Measurements from ENCODE around the gene TMEM128. TPM values are rescaled to one million over a fixed set of nuclear protein-coding genes. Genes with fewer than 3 reads are reported as not detected.

TMEM128 gene
- polyA plus RNA-seq, 1 donor (not counting 4 experiments of a cell fraction or from before 2014, with no cell fraction given), result 32.7 TPM

- no peak overlapping the region for H3K9ac ChIP-seq (ENCODE audit: control insufficient read depth, extremely low read depth, insufficient read depth, low read length)
- no peak overlapping the region for H3K4me3 ChIP-seq (ENCODE audit: control insufficient read depth in 2 of 3, extremely low read depth in 1 of 3, insufficient read depth in 2 of 3, low read depth in 1 of 3, low read length in 3 of 3)
- no peak overlapping the region for H3K27ac ChIP-seq (ENCODE audit: control insufficient read depth, insufficient read depth, low read length)
- FAIRE-seq (no peak), DNase-seq (ENCODE audit: low read depth, low spot score) (no peak)
- H4K20me1 ChIP-seq (ENCODE audit: control insufficient read depth, extremely low read depth, insufficient read depth, low read length), result no peaks in the 10 kb centered on the region
- no peaks in the 10 kb centered on the region for H3K4me1 ChIP-seq (ENCODE audit: control insufficient read depth, extremely low read depth, insufficient read depth, low read length)
- TF ChIP-seq EZH2 (IDR thresholded peaks at IDR 0.05; ENCODE audit: low read length), result no peak
- no peak for TF ChIP-seq CTCF (optimal IDR thresholded peaks at IDR 0.05 in 1 of 3, IDR thresholded peaks at IDR 0.05 in 1 of 3, conservative IDR thresholded peaks at IDR 0.05 in 1 of 3; ENCODE audit: extremely low read depth in 1 of 3, insufficient read depth in 2 of 3, low read length in 3 of 3)
- H3K36me3 ChIP-seq (ENCODE audit: control insufficient read depth in 2 of 2, extremely low read depth in 1 of 2, insufficient read depth in 2 of 2, low read length in 2 of 2), result peaks cover 28 to 43% of the 10 kb centered on the region in 2 experiments
- H2AFZ ChIP-seq (ENCODE audit: control insufficient read depth, low read length), result no peak overlapping the region
- H3K9me1 ChIP-seq (ENCODE audit: control insufficient read depth, extremely low read depth, insufficient read depth, low read length), result no peaks in the 10 kb centered on the region
- no peaks in the 10 kb centered on the region for H3K9me3 ChIP-seq (ENCODE audit: control insufficient read depth, low read depth, low read length)
- no peaks in the 10 kb centered on the region for H3K79me2 ChIP-seq (ENCODE audit: control insufficient read depth, insufficient read depth, low read length)
- no peak overlapping the region for H3K4me2 ChIP-seq (ENCODE audit: control insufficient read depth, extremely low read depth, insufficient read depth, low read depth, low read length)
- H3K27me3 ChIP-seq (ENCODE audit: control insufficient read depth, extremely low read depth, insufficient read depth, low read length), result no peaks in the 10 kb centered on the region
- dilution Hi-C loops (cut with MboI; ENCODE audit: extremely low pct_ligation_motif_present, low sequenced_read_pairs), result no loop called here
Observed at GRCh38 chr4:4277531-4277930, 29.5 kb upstream of the TMEM128 start.

GRCh38 chr4:4274226-4274625 lies 26.2 kb upstream of the TMEM128 start:
- no peak overlapping the region for H3K4me3 ChIP-seq (ENCODE audit: control insufficient read depth in 2 of 3, extremely low read depth in 1 of 3, insufficient read depth in 2 of 3, low read depth in 1 of 3, low read length in 3 of 3)
- no peaks in the 10 kb centered on the region for H3K79me2 ChIP-seq (ENCODE audit: control insufficient read depth, insufficient read depth, low read length)
- dilution Hi-C loops (cut with MboI; ENCODE audit: extremely low pct_ligation_motif_present, low sequenced_read_pairs), result no loop called here
- peaks cover 16% of the 10 kb centered on the region for H3K4me1 ChIP-seq (ENCODE audit: control insufficient read depth, extremely low read depth, insufficient read depth, low read length)
- H4K20me1 ChIP-seq (ENCODE audit: control insufficient read depth, extremely low read depth, insufficient read depth, low read length), result no peaks in the 10 kb centered on the region
- no peaks in the 10 kb centered on the region for H3K9me1 ChIP-seq (ENCODE audit: control insufficient read depth, extremely low read depth, insufficient read depth, low read length)
- no peak overlapping the region for H3K9ac ChIP-seq (ENCODE audit: control insufficient read depth, extremely low read depth, insufficient read depth, low read length)
- H3K27me3 ChIP-seq (ENCODE audit: control insufficient read depth, extremely low read depth, insufficient read depth, low read length), result no peaks in the 10 kb centered on the region
- FAIRE-seq (no peak), DNase-seq (ENCODE audit: low read depth, low spot score) (no peak)
- no peaks in the 10 kb centered on the region for H3K9me3 ChIP-seq (ENCODE audit: control insufficient read depth, low read depth, low read length)
- no peak overlapping the region for H2AFZ ChIP-seq (ENCODE audit: control insufficient read depth, low read length)
- no peak for TF ChIP-seq CTCF (optimal IDR thresholded peaks at IDR 0.05 in 1 of 3, IDR thresholded peaks at IDR 0.05 in 1 of 3, conservative IDR thresholded peaks at IDR 0.05 in 1 of 3; ENCODE audit: extremely low read depth in 1 of 3, insufficient read depth in 2 of 3, low read length in 3 of 3)
- no peak for TF ChIP-seq EZH2 (IDR thresholded peaks at IDR 0.05; ENCODE audit: low read length)
- H3K27ac ChIP-seq (ENCODE audit: control insufficient read depth, insufficient read depth, low read length), result no peak overlapping the region
- peaks cover 21 to 45% of the 10 kb centered on the region in 2 experiments for H3K36me3 ChIP-seq (ENCODE audit: control insufficient read depth in 2 of 2, extremely low read depth in 1 of 2, insufficient read depth in 2 of 2, low read length in 2 of 2)
- no peak overlapping the region for H3K4me2 ChIP-seq (ENCODE audit: control insufficient read depth, extremely low read depth, insufficient read depth, low read depth, low read length)

Measured in keratinocyte (primary cell).